ENCODE results near the gene DLG4.

DNA sequence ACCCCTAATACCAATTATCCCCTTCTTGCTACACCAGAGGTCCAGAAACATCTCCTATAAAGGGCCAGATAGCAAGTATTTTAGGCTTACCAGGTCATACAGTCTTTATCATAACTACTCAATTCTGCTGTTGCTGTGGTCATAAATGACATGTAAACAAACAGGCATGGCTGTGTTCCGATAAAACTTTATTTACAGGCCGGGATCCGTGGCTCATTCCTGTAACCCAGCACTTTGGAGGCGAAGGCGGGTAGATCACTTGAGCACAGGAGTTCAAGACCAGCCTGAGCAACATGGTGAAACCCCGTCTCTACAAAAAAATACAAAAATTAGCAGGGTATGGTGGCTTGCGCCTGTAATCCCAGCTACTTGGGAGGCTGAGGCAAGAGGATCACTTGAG lies 52.8 kb downstream of the DLG4 start:
- no peak for TF ChIP-seq ZBTB7A (IDR thresholded peaks at IDR 0.05; ENCODE audit: low read depth)
- TF ChIP-seq EP300 (IDR thresholded peaks at IDR 0.05; ENCODE audit: borderline replicate concordance): no peak
- no peak for TF ChIP-seq TCF12 (IDR thresholded peaks at IDR 0.05; ENCODE audit: low read depth)
- no peak for TF ChIP-seq YY1 (IDR thresholded peaks at IDR 0.05; ENCODE audit: low read depth)
- TF ChIP-seq TAF1 (IDR thresholded peaks at IDR 0.05; ENCODE audit: low read depth): no peak
- no peak for TF ChIP-seq CREB1 (IDR thresholded peaks at IDR 0.05; ENCODE audit: low read depth)
- no peak for TF ChIP-seq TEAD4 (IDR thresholded peaks at IDR 0.05)
- TF ChIP-seq, protein P1, sequence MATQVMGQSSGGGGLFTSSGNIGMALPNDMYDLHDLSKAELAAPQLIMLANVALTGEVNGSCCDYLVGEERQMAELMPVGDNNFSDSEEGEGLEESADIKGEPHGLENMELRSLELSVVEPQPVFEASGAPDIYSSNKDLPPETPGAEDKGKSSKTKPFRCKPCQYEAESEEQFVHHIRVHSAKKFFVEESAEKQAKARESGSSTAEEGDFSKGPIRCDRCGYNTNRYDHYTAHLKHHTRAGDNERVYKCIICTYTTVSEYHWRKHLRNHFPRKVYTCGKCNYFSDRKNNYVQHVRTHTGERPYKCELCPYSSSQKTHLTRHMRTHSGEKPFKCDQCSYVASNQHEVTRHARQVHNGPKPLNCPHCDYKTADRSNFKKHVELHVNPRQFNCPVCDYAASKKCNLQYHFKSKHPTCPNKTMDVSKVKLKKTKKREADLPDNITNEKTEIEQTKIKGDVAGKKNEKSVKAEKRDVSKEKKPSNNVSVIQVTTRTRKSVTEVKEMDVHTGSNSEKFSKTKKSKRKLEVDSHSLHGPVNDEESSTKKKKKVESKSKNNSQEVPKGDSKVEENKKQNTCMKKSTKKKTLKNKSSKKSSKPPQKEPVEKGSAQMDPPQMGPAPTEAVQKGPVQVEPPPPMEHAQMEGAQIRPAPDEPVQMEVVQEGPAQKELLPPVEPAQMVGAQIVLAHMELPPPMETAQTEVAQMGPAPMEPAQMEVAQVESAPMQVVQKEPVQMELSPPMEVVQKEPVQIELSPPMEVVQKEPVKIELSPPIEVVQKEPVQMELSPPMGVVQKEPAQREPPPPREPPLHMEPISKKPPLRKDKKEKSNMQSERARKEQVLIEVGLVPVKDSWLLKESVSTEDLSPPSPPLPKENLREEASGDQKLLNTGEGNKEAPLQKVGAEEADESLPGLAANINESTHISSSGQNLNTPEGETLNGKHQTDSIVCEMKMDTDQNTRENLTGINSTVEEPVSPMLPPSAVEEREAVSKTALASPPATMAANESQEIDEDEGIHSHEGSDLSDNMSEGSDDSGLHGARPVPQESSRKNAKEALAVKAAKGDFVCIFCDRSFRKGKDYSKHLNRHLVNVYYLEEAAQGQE (IDR thresholded peaks at IDR 0.05; ENCODE audit: low read depth): no peak

Measured in Ishikawa (cell line).